ENCODE results near the gene KISS1R.

KISS1R gene

DNA sequence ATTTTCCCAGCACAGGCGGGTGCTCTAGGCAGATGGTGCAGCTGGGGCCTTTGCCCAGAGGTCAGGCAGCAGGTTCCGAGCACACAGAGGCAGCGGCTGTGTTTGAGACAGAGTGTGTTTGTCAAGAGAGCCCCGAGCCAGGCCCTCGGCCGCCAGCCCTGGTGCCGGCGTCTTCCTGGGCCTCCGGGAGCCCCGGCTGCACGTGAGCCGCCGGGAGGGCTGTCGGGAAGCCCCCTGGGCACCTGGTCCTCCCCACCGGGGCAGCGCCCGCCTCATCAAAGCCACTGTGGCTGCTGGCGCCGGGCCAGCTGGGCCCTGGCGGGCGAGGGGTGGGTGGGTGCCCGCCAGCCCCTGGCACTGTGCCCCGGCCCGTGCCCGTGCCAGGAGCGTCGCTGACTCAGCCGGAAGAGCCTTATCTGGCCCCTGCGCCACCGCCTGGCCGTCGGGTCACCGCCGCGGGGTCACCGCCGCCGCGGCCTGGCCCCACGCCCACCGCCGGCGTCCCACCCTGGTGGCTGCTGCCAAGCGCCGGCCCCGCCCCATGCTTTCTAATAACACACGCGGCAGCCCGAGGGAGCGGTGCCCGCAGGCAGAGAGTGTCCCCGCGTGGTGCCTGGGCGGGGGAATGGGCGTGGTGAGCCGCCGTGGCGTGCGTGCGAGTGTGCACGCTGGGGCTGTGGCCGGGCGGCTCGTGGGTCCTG is 23.6 kb downstream of the KISS1R start:
- no peak for DNase-seq

DNA sequence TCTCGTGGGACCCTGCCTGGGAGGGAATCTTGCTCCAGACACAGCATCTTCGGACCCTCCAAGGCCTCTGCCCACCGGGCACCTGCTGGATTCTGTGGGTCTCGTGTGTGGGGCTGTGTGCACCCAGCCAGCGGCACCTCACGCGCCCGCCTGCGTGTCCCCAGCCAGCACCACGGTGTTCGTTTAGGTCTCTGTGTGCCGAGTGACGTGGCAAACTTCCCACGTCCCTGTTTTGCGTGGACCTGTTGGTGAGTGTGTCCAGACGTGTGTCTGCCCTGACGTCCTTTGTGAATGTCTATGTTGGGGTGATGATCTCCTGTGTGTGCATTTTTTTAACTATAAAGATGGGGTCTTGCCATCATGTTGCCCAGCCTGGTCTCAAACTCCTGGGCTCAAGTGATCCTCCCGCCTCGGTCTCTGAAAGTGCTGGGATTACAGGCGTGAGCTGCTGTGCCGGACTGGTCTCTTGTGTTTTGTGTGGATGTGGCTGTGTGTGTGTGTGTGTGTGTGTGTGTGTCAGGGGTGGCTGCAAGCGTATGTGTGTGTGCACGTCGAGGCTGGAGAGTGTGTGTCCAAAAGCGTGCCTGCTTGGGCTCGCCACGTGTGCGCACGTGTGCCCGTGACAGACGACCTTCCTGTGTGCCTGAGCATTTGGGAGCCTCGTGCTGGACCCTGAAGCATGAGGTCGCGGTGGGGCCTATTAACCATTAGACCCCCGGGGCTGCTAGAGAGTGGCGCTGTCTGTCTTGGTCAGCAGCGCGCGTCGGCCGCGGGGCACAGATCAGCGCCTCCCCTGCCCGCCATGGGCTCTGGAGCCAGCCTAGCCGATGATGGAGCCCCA is 24.4 kb downstream of the KISS1R start:
- DNase-seq, result no peak

DNA sequence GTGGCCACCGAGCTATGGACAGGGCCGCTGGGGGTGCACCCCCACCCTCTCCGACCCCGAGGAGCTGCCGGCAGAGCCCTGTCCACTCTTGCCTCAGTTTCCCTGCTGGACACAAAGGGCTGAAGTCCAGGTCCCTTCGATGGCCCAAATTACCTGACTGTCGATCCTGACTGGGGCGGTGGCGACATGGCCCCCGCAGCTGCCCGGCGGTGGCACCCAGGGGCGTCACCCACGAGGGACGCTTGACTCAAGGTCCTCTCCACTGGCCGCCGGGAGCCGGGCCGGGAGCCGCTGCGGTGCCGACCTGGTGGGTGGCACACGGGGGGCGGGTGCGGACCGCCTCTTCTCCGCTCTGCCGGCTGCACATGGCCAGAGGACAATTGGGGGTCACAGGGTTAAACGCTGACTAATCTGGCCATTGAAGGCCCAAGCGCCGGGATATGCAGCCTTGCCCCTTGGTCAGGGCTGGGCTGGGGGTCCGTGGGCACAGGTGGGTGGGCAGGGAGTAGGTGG is 25.1 kb downstream of the KISS1R start:
- no peak for DNase-seq

DNA sequence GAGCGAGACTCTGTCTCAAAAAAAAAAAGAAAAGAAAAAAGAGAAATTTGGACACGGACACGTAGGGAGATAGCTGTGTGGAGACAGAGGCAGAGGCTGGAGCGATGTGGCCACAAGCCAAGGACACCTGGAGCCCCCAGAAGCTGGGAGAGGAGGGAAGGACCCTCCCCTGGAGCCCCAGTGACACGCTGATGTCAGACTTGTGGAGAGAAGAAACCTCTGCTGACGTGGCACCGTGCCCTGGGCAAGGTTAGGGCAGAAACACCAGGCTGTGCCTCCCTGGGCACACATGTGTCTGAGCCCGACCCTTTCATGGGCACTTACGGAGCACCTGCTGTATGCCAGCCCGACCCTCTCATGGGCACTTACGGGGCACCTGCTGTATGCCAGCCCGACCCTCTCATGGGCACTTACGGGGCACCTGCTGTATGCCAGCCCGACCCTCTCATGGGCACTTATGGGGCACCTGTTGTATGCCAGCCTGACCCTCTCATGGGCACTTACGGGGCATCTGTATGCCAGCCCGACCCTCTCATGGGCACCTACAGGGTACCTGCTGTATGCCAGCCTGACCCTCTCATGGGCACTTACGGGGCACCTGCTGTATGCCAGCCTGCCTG is 26.5 kb downstream of the KISS1R start:
- DNase-seq, result no peak

DNA sequence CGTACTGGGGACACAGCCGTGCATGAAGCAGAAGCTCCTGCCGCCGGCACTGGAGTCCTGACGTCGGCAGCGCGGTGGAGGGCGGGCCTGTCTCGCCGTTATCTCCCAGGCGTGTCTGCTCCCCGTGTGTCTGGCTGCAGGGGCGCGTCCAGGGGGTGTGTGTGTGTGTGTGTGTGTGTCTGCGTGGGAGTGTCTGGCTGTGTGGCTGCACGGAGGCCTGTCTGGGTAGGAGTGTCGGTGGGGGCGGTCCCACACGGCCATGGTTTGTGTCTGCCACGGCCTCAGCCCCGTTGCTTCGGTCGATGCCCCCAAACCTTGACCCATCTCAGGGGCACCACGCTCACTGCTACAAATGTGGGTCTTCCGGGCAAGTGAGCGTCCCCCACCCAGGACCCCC is 27.0 kb downstream of the KISS1R start:
- DNase-seq, result no peak

DNA sequence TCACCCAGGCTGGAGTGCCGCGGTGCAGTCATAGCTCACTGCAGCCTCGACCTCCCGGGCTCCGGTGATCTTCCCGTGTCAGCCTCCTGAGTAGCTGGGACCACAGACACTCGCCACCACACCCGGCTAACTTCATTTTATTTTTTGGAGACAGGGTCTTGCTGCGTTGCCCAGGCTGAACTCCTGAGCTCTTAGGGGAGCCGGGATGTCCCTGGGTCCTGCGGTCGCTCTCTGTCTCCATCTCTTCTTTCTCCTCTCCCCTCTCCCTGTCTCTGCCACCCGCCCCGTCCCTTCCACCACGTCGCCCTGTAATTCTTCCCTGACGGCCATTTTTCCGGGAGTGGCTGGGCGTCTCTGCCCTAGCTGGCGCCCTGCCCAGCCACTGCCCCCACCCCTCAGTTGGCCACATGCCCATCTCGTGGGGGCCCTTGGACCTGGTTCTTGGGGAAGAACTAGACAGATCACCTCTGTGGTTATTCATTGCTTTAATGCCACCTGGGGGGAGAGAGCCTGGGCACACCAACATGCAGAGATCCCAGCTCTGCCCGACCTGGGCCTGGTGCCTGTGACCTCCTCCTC is 27.6 kb downstream of the KISS1R start:
- no peak for DNase-seq

DNA sequence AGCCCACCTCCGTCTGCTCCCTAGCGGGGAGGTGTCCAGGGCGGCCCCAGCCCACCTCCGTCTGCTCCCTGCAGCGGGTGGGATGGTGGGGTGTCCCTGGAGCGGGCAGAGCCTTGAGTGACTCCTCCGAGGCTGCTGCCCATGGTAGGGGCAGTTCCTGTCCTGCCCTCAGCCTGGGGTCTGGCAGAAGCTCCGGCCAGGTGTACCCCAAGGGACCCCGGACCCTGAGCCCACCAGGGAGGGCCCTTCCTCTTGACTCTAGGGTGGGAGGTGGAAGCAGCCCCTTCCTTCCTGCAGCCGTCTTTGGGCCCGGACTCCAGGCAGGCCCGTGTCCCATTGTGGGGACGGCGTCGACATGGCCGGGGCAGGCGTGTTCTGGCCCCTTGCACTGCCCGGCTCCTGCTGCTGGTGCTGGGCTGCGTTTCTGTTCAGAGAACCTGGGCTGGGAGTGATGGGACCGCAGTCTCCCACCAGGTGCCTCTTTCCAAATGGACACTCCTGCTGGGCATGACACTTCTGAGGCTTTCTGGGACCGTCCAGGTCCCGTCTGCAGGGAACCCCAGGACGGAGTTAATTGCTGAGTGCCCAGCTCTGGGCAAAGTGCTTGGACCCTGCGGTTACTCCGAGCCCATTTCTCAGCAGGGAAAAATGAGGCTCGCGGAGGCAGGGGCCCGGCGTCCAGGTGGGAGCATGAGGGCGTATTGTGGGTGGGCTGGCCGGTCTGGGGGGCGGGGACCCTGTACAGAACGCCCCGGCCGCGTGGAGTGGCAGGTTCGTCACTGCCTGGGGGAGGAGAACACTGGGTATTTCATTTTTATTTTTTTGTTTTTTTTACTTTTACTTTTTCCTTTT is 28.5 kb downstream of the KISS1R start:
- no peak for DNase-seq

DNA sequence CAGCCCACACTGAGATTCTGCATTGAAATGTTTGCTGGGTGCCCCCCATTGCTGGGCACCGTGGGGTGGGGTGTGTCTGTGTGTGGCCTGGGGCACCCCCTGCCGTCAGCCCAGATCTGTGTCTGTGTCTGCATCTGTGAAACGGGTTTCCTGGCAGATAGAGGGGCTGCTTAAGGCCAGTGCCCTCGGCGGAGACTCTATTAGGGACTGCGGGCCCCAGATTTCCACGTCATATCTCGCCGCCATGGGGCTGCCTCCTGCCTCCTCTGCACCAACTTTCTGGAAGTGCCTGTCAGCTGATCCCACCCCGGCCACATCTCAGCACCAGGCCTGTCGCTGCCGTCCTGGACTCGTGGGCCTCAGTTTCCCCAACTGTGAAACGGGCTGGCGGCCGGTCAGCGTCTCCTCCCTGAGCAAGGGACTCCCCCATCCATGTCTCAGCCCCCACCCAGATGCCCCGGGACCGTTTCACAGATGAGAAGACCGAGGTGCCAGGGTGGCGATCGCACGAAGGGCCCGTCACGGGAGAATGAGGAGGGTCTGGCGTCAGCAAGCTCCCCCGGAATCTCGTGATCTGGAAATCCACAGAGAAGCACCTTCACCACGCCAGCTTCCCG is 30.1 kb downstream of the KISS1R start:
- DNase-seq, result no peak

DNA sequence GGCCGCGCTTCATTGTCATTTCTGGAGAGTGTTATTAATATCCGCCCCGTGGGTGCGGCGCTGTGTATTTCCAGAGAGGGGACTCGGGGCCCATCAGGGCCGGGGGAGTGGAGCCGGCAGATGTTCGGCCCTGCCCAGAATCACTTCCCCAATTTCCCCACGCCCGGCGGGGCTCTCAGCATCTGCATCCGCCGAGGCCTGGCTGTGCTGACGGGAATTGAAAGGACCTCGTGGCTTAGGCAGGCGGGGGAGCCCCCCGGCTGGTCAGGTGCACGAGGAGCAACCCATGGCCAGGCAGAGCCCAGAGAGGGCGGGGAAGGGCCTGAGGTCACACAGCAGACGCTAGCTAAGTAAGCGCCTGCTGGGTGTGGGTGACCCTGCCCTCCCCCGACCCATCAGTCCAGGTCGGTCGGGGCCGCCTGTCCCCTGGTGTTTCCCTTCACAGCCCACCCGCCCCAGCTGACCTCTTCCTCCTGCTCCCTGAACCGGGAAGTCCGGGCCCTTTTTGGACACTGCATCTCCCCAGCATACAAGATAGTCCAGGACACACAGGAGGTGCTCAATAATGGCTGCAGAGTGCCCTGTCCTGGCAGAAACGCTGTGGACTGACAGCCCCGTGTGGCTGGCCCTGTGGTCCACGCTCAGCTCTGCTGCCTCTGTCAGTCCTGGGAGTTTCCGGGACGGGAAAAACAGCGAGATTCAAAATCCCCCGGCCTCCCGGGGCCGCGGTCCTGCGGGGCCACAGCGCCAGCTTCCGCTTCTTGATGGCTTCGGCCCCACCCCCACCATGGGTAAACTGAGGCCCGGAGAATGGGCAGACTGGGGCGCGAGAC is 30.8 kb downstream of the KISS1R start:
- no peak for DNase-seq

DNA sequence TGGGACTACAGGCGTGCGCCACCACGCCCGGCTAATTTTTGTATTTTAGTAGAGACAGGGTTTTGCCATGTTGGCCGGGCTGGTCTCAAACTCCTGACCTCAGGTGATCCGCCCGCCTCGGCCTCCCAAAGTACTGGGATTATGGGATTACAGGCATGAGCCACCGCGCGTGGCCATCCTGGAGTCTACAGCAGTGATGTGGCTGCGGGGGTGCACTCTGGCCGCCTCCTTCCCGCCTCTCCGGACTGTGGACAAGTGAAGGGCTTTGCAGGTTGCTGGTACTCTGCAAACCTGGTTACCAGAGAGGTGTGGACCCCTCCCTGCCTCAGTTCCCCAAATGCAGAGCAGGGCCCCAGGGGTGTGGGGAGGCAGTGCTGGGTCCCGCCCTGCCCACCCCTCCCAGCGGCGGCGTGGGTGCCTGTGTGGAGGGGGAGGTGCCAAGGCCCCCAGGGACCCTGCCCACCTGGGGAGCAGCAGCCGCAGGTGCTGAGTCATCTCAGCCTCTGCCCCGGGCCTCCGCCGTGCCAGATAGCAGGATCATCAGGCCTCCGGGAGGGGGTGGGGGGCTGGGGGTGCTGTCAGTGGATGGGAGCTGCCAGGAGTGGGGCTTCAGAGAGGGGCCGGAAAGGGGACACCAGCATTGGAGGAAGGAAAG is 31.8 kb downstream of the KISS1R start:
- no peak for DNase-seq

DNA sequence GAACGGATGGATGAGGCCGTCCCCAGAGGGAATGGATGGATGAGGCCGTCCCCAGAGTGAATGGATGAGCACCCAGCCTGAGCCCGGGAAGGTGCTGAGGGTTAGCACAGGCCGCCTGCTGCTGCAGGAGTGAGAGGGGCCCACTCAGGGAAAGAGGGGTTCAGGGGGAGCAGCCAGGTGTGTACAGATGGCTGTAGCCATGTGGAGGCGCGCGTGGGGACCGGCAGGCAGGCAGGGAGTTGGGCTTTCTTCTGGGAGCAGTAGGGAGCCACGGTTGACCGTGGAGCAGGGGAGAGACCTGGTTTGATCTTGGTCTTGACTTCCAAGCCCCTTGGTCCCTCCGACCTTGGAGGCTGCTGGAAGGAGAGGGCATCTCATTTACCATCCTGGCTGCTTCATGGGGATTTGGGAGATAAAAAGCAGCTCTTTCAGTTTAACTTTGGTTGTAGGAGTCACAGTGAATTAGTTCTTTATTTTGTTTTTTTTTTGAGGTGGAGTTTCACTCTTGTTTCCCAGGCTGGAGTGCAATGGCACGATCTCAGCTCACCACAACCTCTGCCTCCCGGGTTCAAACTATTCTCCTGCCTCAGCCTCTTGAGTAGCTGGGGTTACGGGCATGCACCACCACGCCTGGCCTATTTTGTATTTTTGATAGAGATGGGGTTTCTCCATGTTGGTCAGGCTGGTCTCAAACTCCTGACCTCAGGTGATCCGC is 33.4 kb downstream of the KISS1R start:
- no peak for DNase-seq

DNA sequence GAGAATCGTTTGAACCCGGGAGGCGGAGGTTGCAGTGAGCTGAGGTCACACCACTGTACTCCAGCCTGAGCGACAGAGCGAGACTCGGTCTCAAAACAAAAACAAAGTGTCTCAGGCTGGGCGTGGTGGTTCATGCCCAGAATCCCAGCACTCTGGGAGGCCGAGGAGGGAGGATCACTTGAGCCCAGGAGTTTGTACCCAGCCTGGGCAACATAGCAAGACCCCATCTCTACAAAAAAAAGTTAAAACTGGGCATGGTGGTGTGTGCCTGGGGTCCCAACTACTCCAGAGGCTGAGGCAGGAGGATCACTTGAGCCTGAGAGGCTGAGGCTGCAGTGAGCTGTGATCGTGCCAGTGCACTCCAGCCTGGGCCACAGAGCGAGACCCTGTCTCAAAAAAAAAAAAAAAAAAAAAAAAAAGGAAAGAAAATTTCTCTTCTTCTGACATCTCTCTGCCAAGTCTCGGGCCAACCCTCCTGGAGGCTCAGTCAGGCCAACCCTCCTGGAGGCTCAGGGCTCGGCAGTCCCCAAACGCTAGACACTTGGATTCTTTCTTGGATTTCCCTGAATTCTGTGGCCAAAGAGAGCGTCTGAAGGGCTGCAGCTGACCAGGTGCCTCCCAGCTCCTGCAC is 35.0 kb downstream of the KISS1R start:
- no peak for DNase-seq

DNA sequence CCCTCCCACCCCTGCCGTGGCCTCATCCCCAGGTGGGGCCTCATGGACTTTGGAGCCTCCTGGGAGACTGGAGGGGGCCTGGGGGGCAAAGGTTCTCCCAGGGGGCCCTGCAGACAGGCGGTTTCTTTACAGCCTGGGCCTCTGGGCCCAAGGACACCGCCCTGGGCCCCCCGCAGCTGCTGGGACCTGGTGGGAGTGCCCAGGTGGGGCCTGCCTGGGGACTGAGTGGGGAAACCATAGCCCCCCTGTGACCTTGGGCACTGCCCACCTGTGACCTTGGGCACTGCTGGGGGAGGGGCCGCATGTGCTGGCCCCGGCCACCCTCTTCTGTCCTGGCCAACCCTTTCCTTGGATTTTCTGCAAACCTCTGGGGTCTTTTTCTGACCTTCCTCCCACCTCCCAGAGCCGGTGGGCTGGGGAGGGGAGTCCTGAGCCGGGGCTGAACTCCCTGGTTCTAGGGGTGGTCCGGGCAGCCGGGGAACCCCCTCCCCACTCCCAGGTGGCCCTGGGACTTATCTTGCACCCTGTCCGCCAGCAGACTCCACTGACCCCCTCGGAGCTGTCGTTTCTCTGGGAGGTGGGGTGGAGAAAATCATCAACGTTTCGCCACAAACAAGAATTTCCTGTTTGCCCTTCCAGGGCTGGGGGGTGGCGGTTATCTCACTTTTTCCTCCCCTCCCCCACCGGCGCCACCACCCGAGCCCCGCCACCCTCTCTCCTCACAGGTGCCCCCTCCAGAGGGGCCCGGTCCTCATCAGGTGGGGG is 35.7 kb downstream of the KISS1R start:
- DNase-seq, result no peak

DNA sequence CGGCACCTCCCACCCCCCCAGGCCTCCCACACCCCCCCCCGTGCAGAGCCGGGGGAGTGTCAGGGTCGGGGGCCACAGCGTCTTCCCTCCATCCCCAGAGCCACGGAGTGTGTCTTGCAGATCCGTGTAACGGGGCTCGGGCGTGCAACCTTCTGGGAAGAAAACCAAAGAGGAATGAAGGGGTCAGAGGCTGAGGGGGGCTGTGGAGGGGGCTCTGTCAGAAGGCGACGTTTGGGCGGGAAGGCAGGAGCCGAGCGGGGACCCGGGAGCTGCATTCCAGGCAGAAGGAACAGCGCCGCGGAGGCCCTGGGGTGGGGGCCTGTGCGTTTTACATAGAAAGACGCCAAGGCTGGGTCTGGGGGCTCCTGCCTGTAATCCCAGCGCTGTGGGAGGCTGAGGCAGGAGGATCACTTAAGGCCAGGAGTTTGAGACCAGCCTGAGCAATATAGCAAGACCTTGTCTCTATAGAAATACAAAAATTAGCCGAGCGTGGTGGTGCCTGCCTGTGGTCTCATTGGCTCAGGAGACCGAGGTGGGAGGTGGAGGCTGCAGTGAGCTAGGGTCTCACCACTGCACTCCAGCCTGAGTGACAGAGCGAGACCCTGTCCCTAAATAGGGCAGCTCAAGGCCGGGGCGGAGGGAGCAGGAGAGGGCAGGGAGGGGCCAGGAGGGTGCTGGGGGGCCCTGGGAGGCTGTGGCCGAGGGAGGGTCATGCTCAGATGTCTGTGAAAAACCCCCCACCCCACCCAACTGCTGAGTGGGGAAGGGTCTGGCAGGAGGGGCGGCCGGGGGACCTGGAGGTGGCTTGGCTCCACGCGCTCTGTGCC is 36.5 kb downstream of the KISS1R start:
- DNase-seq, result no peak

DNA sequence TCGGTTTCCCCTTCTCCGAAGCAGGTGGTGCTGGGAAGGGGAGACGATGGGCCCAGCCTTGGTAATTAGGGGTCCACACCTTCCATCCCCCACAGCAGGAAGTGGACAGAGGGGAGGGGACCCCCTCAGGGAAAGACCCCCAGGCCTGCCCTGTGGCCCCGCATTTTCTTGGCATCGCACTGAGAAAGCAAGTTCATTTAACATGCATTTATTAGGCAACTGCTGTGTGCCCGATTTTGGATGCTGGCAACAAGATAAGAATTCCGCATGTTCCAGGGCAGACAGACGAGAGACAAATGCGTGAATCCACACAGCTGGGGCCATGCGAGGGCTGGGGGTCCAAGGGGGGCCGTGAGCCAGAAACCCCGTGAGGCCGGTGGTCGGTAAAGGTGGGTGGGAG is 37.1 kb downstream of the KISS1R start:
- DNase-seq, result no peak

DNA sequence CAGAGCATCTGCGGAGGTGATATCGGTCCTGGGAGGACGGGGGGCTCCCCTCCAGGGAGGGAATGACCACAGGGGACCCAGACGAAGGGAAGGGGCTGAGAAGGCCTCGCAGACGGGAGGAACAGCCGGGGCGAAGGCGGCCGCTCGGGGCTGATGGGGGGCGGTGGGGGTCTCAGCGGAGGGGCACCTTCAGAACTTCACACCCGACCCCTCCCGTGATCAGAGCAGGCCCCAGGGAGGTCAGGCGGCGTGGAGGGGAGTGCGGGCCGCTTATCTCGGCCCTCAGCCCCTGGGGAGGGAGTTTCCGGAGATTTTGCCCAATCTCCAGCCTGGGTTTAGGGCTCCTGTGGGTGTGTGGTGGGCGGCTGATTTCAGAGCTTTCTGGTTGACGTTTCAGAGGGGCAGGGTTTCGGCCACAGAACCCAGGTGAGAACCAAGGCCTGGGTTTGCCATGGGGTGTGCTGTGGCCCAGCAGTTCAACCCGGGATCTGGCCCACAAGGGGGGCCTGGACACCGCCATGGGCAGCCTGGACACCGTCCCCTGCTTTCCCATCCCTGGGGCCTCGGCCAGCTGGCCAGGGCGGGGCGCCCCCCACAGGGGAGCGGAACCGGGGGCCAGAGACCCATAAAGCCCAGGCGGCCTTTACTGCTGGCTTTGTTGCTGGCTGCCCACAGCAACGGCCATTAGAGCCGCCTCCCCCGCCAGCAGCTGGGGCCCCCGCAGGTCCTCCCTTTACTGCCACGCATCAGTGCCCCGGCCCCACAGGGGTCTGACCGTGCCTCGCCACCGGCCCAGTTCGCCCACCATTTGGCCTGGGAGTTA is 37.8 kb downstream of the KISS1R start:
- DNase-seq, result no peak
